GM10266 (cell line): ENCODE data around the gene ADGRD1.

Experiments used
- DNase-seq: peaks from one replicate; pipeline ENCODE4 v3.0.0; 2012; ENCODE audit errors: extremely low spot score
- CTCF ChIP-seq: IDR thresholded peaks from 2 replicates; pipeline ENCODE4 v1.5.1; 2012; ENCODE audit warnings: mild to moderate bottlenecking, low read depth; ENCODE audit not compliant: control insufficient read depth, insufficient read depth; ENCODE audit errors: missing control alignments

ADGRD1 gene

DNA sequence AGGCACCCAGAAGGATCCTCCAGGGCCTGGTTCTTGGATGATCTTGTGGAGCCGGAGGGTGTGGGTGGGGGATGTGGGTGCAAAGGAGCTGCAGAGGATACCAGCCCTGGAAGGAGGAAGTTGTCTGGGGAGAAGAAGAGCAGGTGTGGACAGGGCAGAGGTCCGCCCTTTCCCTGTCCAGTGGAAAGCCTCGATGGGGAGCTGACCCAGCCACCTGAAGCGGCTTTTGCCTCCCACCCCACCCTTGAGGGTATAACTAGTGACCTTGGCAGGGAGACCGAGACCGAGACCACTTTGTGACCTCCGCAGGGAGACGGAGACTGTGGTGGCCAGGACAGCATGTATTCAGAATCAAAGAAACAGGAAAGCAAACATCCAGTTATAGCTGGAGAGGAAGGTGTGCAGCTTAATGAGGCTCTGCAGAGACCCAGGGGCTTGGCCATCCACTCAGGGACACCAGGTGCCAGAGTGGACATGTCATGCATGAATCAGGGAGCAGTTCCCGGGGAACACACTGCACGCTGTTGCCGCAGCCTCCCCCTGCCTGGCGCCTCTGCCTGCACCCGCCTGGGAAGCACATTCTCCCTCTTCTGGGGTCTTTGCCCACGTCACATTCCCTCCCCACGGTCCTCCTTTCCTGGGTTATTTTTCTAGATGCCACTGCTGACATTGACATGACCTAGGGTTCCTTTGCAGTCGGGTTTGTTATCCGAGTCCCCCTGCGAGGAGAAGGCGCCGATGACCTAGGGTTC is 87.7 kb downstream of the ADGRD1 start:
- TF ChIP-seq CTCF, result no peak
- DNase-seq, result no peak

- no peak for DNase-seq
- TF ChIP-seq CTCF, result no peak
These were observed 88.5 kb downstream of the ADGRD1 start for GRCh38 chr12:131041968-131042833.

DNA sequence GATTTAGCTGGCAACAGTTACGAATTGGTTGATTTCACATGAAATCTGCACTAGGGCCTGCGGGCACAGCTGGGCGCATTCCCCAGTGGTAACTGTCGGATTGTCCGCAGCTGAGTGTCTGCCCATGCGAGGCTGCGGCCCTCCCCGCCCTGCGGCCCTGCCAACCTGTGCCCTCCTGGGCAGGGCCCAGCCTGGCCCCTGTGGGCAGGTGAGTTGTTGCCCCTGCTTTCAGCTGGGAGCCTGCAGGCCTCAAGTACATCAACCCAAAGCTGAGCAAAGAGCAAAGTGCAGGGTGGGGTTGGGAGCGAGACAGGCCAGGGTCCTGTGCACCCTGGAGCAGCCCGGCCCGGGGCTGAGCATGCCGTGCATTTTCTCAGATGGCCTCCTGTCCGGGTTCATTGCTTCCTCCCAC is 89.1 kb downstream of the ADGRD1 start:
- DNase-seq, result no peak
- no peak for TF ChIP-seq CTCF

- no peak for DNase-seq
- TF ChIP-seq CTCF, result no peak
These were observed 89.7 kb downstream of the ADGRD1 start for GRCh38 chr12:131043401-131043871.

GRCh38 chr12:131044136-131044535 is 90.4 kb downstream of the ADGRD1 start:
- no peak for TF ChIP-seq CTCF
- DNase-seq, result no peak

GRCh38 chr12:131044760-131045381 is 91.2 kb downstream of the ADGRD1 start:
- TF ChIP-seq CTCF, result no peak
- no peak for DNase-seq
